OCI-M2 (cell line): ENCODE data around the gene CABCOCO1.
"Not testable (repeated sequence)": the region's sequence is repeated elsewhere in the genome, so short reads cannot be mapped to it uniquely, and the experiment has no call there.

Experiments used
- DNase-seq: peaks from one replicate; lab custom pipeline; 2025; ENCODE audit not compliant: unreplicated experiment; lab: John Stamatoyannopoulos, UW

The CABCOCO1 gene

GRCh38 chr10:61642150-61642571, 20.6 kb upstream of the CABCOCO1 start:
- DNase-seq: no peak

GRCh38 chr10:61642676-61643075, 20.1 kb upstream of the CABCOCO1 start:
- DNase-seq: no peak

- no peak for DNase-seq
Measured at GRCh38 chr10:61643316-61643751, 19.4 kb upstream of the CABCOCO1 start.

GRCh38 chr10:61653699-61654098, 9.0 kb upstream of the CABCOCO1 start:
- no peak for DNase-seq

GRCh38 chr10:61655335-61655851, 7.3 kb upstream of the CABCOCO1 start:
- no peak for DNase-seq

- DNase-seq: no peak
Measured at GRCh38 chr10:61663466-61663865, 737 bp downstream of the CABCOCO1 start.

GRCh38 chr10:61664985-61665384, 2.3 kb downstream of the CABCOCO1 start:
- no peak for DNase-seq

- DNase-seq: no peak
Measured at GRCh38 chr10:61669161-61669725, 6.5 kb downstream of the CABCOCO1 start.

- DNase-seq: no peak
Measured at GRCh38 chr10:61669849-61670248, 7.1 kb downstream of the CABCOCO1 start.

GRCh38 chr10:61673360-61673759, 10.6 kb downstream of the CABCOCO1 start:
- no peak for DNase-seq

GRCh38 chr10:61682323-61682722, 19.6 kb downstream of the CABCOCO1 start:
- no peak for DNase-seq

- DNase-seq: no peak
Measured at GRCh38 chr10:61683319-61683718, 20.6 kb downstream of the CABCOCO1 start.

GRCh38 chr10:61684894-61685507, 22.3 kb downstream of the CABCOCO1 start:
- DNase-seq: no peak

GRCh38 chr10:61688551-61689308, 26.0 kb downstream of the CABCOCO1 start:
- no peak for DNase-seq

- not testable (repeated sequence) for DNase-seq
Measured at GRCh38 chr10:61691667-61692066, 28.9 kb downstream of the CABCOCO1 start.

GRCh38 chr10:61692447-61693010, 29.8 kb downstream of the CABCOCO1 start:
- DNase-seq: no peak

- no peak for DNase-seq
Measured at GRCh38 chr10:61698968-61699655, 36.4 kb downstream of the CABCOCO1 start.

GRCh38 chr10:61701055-61701705, 38.5 kb downstream of the CABCOCO1 start:
- DNase-seq: no peak

- no peak for DNase-seq
Measured at GRCh38 chr10:61701706-61702105, 39.0 kb downstream of the CABCOCO1 start.

- DNase-seq: no peak
Measured at GRCh38 chr10:61702584-61702983, 39.9 kb downstream of the CABCOCO1 start.
